Epithelial cell of prostate (primary cell): Measurements from ENCODE around the gene MADD.

Experiments used
- DNase-seq: peaks from one replicate; pipeline ENCODE4 v3.0.0-alpha.2; 2011; ENCODE audit warnings: low read depth, low spot score
- H3K27ac ChIP-seq: fragments of 450-650 bp; 2 replicates; pipeline ENCODE4 v1.5.1; 2017; ENCODE audit warnings: mild to moderate bottlenecking

MADD gene

GRCh38 chr11:47376525-47377371, 106.8 kb downstream of the MADD start:
- H3K27ac ChIP-seq, result no peak overlapping the region
- no peak for DNase-seq

- DNase-seq, result no peak
- no peak overlapping the region for H3K27ac ChIP-seq
Observed at GRCh38 chr11:47377571-47378009, 107.7 kb downstream of the MADD start.

- no peak within 1 kb of the TSS for H3K27ac ChIP-seq
- DNase-seq, result no peak
Observed at GRCh38 chr11:47378010-47378835, 108.3 kb downstream of the MADD start, which contains the start of gene SPI1. Gene SPI1, minus strand, starts transcription at chr11:47378547. Its CDS starts 194 bp downstream, at chr11:47378353.

GRCh38 chr11:47378836-47379170, 108.9 kb downstream of the MADD start:
- DNase-seq, result no peak
- H3K27ac ChIP-seq, result no peak overlapping the region

GRCh38 chr11:47379317-47379716, 109.4 kb downstream of the MADD start:
- no peak for DNase-seq
- no peak overlapping the region for H3K27ac ChIP-seq
